Left ventricle myocardium inferior (tissue), 1 donor: Measurements from ENCODE around the gene LRRC72. TPM values are rescaled to one million over a fixed set of nuclear protein-coding genes. Genes with fewer than 3 reads are reported as not detected.
A peak's percentile ranks its signal among the peaks of the same experiment; 100 is the strongest.

Experiments
- DNase-seq: peaks from one replicate; pipeline ENCODE4 v3.0.0-alpha.2; 2020
- H3K27ac ChIP-seq: fragments of 200-600 bp; replicated peaks from 2 replicates; pipeline ENCODE4 v1.8.0; 2021
- H3K27me3 ChIP-seq: fragments of 200-600 bp; 2 replicates; pipeline ENCODE4 v1.8.0; 2021; ENCODE audit warnings: low read depth
- H3K36me3 ChIP-seq: fragments of 200-600 bp; 2 replicates; pipeline ENCODE4 v1.8.0; 2021
- H3K4me1 ChIP-seq: fragments of 200-600 bp; 2 replicates; pipeline ENCODE4 v1.8.0; 2021
- H3K4me3 ChIP-seq: fragments of 200-600 bp; 2 replicates; pipeline ENCODE4 v1.8.0; 2021; ENCODE audit warnings: mild to moderate bottlenecking, moderate library complexity
- H3K9me3 ChIP-seq: fragments of 200-600 bp; replicated peaks from 2 replicates; pipeline ENCODE4 v1.8.0; 2021
- CTCF ChIP-seq: fragments of 200-600 bp; IDR thresholded peaks from 2 replicates; pipeline ENCODE4 v1.8.0; 2021; ENCODE audit warnings: antibody characterized with exemption, mild to moderate bottlenecking, borderline replicate concordance
- intact Hi-C: fragments of 100-400 bp; cut with micrococcal nuclease; formaldehyde crosslinking; loops from one replicate; pipeline ENCODE4 v1.11.0; 2022
- total RNA-seq: library from RNA; stranded (reverse); fragmentation: NEBNext Ultra II Directional; extraction: Animal tissue kit (Norgen Biotek cat#: 25700); gene quantifications from one replicate; pipeline ENCODE4 v1.2.1, GENCODE V29; 2021
- donor health status: DM: no; HTN: yes; CAD: no; lungs with severe emphysema.

LRRC72 gene
- total RNA-seq, 1 donor from 2014 or later = not detected

- TF ChIP-seq CTCF = no peak
- Histone ChIP-seq H3K4me3 (no peak overlapping the region), H3K36me3 (no peaks in the 10 kb centered on the region), H3K27me3 (no peaks in the 10 kb centered on the region), H3K27ac (no peak overlapping the region), H3K4me1 (no peaks in the 10 kb centered on the region), H3K9me3 (no peaks in the 10 kb centered on the region)
- intact Hi-C loops = no loop called here
- no peak for DNase-seq
Measured at GRCh38 chr7:16543456-16543855, 16.8 kb downstream of the LRRC72 start.

GRCh38 chr7:16546921-16547505 lies 20.4 kb downstream of the LRRC72 start:
- Histone ChIP-seq H3K36me3 (no peaks in the 10 kb centered on the region), H3K4me3 (no peak overlapping the region), H3K9me3 (no peaks in the 10 kb centered on the region), H3K27ac (no peak overlapping the region), H3K4me1 (no peaks in the 10 kb centered on the region), H3K27me3 (no peaks in the 10 kb centered on the region)
- TF ChIP-seq CTCF = no peak
- intact Hi-C loops = no loop called here
- no peak for DNase-seq

GRCh38 chr7:16548428-16548827 lies 21.8 kb downstream of the LRRC72 start:
- Histone ChIP-seq H3K36me3 (no peaks in the 10 kb centered on the region), H3K27me3 (no peaks in the 10 kb centered on the region), H3K4me3 (no peak overlapping the region), H3K4me1 (no peaks in the 10 kb centered on the region), H3K27ac (no peak overlapping the region), H3K9me3 (no peaks in the 10 kb centered on the region)
- DNase-seq = no peak
- no peak for TF ChIP-seq CTCF
- intact Hi-C loops = no loop called here

- DNase-seq = no peak
- Histone ChIP-seq H3K4me1 (no peaks in the 10 kb centered on the region), H3K27me3 (no peaks in the 10 kb centered on the region), H3K27ac (no peak overlapping the region), H3K36me3 (no peaks in the 10 kb centered on the region), H3K4me3 (no peak overlapping the region), H3K9me3 (no peaks in the 10 kb centered on the region)
- TF ChIP-seq CTCF = no peak
- intact Hi-C loops = no loop called here
Measured at GRCh38 chr7:16550671-16551070, 24.0 kb downstream of the LRRC72 start.

- no peak for TF ChIP-seq CTCF
- peaks cover 6% of the 10 kb centered on the region for H3K4me1 ChIP-seq
- peak overlapping the region; percentile 71 for H3K27ac ChIP-seq
- H3K27me3 ChIP-seq = no peaks in the 10 kb centered on the region
- intact Hi-C loops = no loop called here
- peak; percentile 25 for DNase-seq
- H3K36me3 ChIP-seq = no peaks in the 10 kb centered on the region
- H3K9me3 ChIP-seq = no peaks in the 10 kb centered on the region
- H3K4me3 ChIP-seq = no peak overlapping the region
Measured at GRCh38 chr7:16554518-16555236, 28.1 kb downstream of the LRRC72 start.
